ENCODE results near the gene EXOSC2.
"Not testable (repeated sequence)": the region's sequence is repeated elsewhere in the genome, so short reads cannot be mapped to it uniquely, and the experiment has no call there.

EXOSC2 gene

GRCh38 chr9:130668196-130668595 lies 25.4 kb upstream of the EXOSC2 start:
- DNase-seq = no peak

GRCh38 chr9:130668659-130669058 lies 24.9 kb upstream of the EXOSC2 start:
- DNase-seq = no peak

GRCh38 chr9:130669965-130670364 lies 23.6 kb upstream of the EXOSC2 start:
- DNase-seq = no peak

- no peak for DNase-seq
Measured at GRCh38 chr9:130670644-130671043, 22.9 kb upstream of the EXOSC2 start.

GRCh38 chr9:130672466-130672865 lies 21.1 kb upstream of the EXOSC2 start:
- no peak for DNase-seq

GRCh38 chr9:130672933-130673615 lies 20.5 kb upstream of the EXOSC2 start:
- no peak for DNase-seq

GRCh38 chr9:130675396-130675795 lies 18.2 kb upstream of the EXOSC2 start:
- no peak for DNase-seq

GRCh38 chr9:130677252-130677651 lies 16.3 kb upstream of the EXOSC2 start:
- no peak for DNase-seq

GRCh38 chr9:130680836-130681768 lies 12.5 kb upstream of the EXOSC2 start:
- peak; percentile 59 for DNase-seq

- DNase-seq = no peak
Measured at GRCh38 chr9:130681769-130682420, 11.7 kb upstream of the EXOSC2 start.

GRCh38 chr9:130682421-130683121 lies 11.0 kb upstream of the EXOSC2 start:
- DNase-seq = peak; percentile 56

- DNase-seq = no peak
Measured at GRCh38 chr9:130685104-130685503, 8.5 kb upstream of the EXOSC2 start.

GRCh38 chr9:130685945-130686344 lies 7.6 kb upstream of the EXOSC2 start:
- not testable (repeated sequence) for DNase-seq

GRCh38 chr9:130687615-130688014 lies 6.0 kb upstream of the EXOSC2 start:
- no peak for DNase-seq

GRCh38 chr9:130688072-130688471 lies 5.5 kb upstream of the EXOSC2 start:
- peak; percentile 44 for DNase-seq

GRCh38 chr9:130689572-130689936 lies 4.0 kb upstream of the EXOSC2 start:
- DNase-seq = no peak

GRCh38 chr9:130689937-130690700 lies 3.5 kb upstream of the EXOSC2 start:
- no peak for DNase-seq

GRCh38 chr9:130692321-130692720 lies 1.3 kb upstream of the EXOSC2 start:
- DNase-seq = no peak

- DNase-seq = no peak
Measured at GRCh38 chr9:130693101-130693425, 517 bp upstream of the EXOSC2 start.

GRCh38 chr9:130694205-130694604 lies 625 bp downstream of the EXOSC2 start:
- DNase-seq = no peak

- DNase-seq = no peak
Measured at GRCh38 chr9:130696139-130696650, 2.6 kb downstream of the EXOSC2 start.

- DNase-seq = no peak
Measured at GRCh38 chr9:130696996-130697395, 3.4 kb downstream of the EXOSC2 start.

All from CD4-positive, alpha-beta T cell treated with Interleukin-4 for 4 hours (primary cell).